GM19035 (cell line): ENCODE data around the gene GPR12.

Source experiments
- ATAC-seq: cut with Tn5 transposase; IDR thresholded peaks from one replicate; pipeline ENCODE4 v1.9.1; 2021; ENCODE audit not compliant: unreplicated experiment

The GPR12 gene

GRCh38 chr13:26705536-26705935, 55.0 kb downstream of the GPR12 start:
- ATAC-seq, result no peak
